Ovary (tissue), 3 donors: ENCODE measurements around the gene DNAH17.

ENCODE experiments used
- CTCF ChIP-seq, 3 donors: fragments of 450-650 bp in 2 of 3; fragments of 200-600 bp in 1 of 3; IDR thresholded peaks; one replicate each; pipeline versions ENCODE4 v1.5.1 to v1.8.0; 2016 to 2022; ENCODE audit warnings: antibody characterized with exemption in 3 of 3, mild to moderate bottlenecking in 1 of 3
- EP300 ChIP-seq: sonication (generic); formaldehyde crosslinking; IDR thresholded peaks from one replicate; pipeline ENCODE4 v1.6.1; 2017; ENCODE audit warnings: antibody characterized with exemption
- POLR2A ChIP-seq: fragments of 450-650 bp; IDR thresholded peaks from one replicate; pipeline ENCODE4 v1.6.1; 2017; ENCODE audit warnings: antibody characterized with exemption, mild to moderate bottlenecking, moderate library complexity
- donor health status: DM: no; HTN: no; CAD: no.

- TF ChIP-seq CTCF (IDR thresholded peaks at IDR 0.05) (no peak), POLR2A (no peak), EP300 (no peak)
These were observed 62.7 kb downstream of the DNAH17 start for GRCh38 chr17:78514521-78514920.
